Measurements from ENCODE around the gene ORC3. TPM values are rescaled to one million over a fixed set of nuclear protein-coding genes. Genes with fewer than 3 reads are reported as not detected.

ORC3 gene
- total and polyA plus RNA-seq, 2 of the 4 experiments (the other 2 are of a cell fraction): 22.3 to 30.6 TPM

GRCh38 chr6:87656857-87657256 lies 66.9 kb downstream of the ORC3 start:
- BruUV-seq (replicated peaks): no TSS peak
- Histone ChIP-seq H2AFZ (replicated peaks; ENCODE audit: low read length, poor library complexity) (no peak overlapping the region), H3K9me1 (ENCODE audit: insufficient read depth, low read length) (peaks cover 14% of the 10 kb centered on the region; the same call in 1 of the 2 replicates), H3K4me3 (ENCODE audit: insufficient read depth, low read depth, low read length) (no peak overlapping the region), H3K36me3 (ENCODE audit: control insufficient read depth, insufficient read depth, low read length) (peaks cover 2% of the 10 kb centered on the region; the same call in 1 of the 2 replicates), H4K8ac (ENCODE audit: low read depth in 2 of 2, low read length in 2 of 2) (0 out of 4 replicates have a peak overlapping the region, but pooled peaks of 1 of the 2 experiments have one; percentile 57), H3K4me1 (ENCODE audit: control insufficient read depth, insufficient read depth, low read length) (peaks cover 11% of the 10 kb centered on the region), H3K4me2 (ENCODE audit: low read depth, low read length) (0 out of 2 replicates have a peak overlapping the region, but pooled peaks have one; percentile 25), H3K9me3 (ENCODE audit: control insufficient read depth, insufficient read depth, low read length) (no peaks in the 10 kb centered on the region), H3K27ac (ENCODE audit: insufficient read depth, low read length) (no peak overlapping the region), H3K18ac (ENCODE audit: low read depth, low read length) (peak overlapping the region; percentile 60; the same call in 1 of the 2 replicates), H3K56ac (ENCODE audit: extremely low read depth, insufficient read depth, low read length) (no peak overlapping the region), H4K20me1 (ENCODE audit: insufficient read depth, low read length) (no peaks in the 10 kb centered on the region), H4K91ac (ENCODE audit: insufficient read depth, low read depth, low read length) (0 out of 2 replicates have a peak overlapping the region, but pooled peaks have one; percentile 62), H2BK120ac (ENCODE audit: low read depth, low read length) (peak overlapping the region; percentile 55; the same call in 1 of the 2 replicates), H3K23ac (ENCODE audit: low read depth, low read length) (peak overlapping the region; percentile 90), H3K9ac (ENCODE audit: low read depth, low read length) (no peak overlapping the region), H3K4ac (ENCODE audit: low read depth, low read length) (peak overlapping the region; percentile 53; the same call in 1 of the 2 replicates), H4K5ac (ENCODE audit: low read depth, low read length) (peak overlapping the region; percentile 80; the same call in 1 of the 2 replicates), H2BK20ac (ENCODE audit: low read depth, low read length) (peak overlapping the region; percentile 78), H3K27me3 (ENCODE audit: control insufficient read depth, insufficient read depth, low read length) (no peaks in the 10 kb centered on the region), H3K14ac (replicated peaks; ENCODE audit: low read depth, low read length) (peak overlapping the region; percentile 80), H2BK5ac (ENCODE audit: low read depth, low read length, poor library complexity, severe bottlenecking) (peak overlapping the region; percentile 60), H2AK5ac (ENCODE audit: low read depth, low read length) (no peak overlapping the region), H2BK15ac (ENCODE audit: low read depth, low read length) (no peak overlapping the region), H3K79me1 (ENCODE audit: low read depth in 1 of 2, low read length in 2 of 2) (peaks cover 0 to 20% of the 10 kb centered on the region in 2 experiments; a peak in 3 of 4 replicates), H2AK9ac (replicated peaks; ENCODE audit: low read depth, low read length, poor library complexity) (no peak overlapping the region)
- TF ChIP-seq MAZ (IDR thresholded peaks at IDR 0.05; ENCODE audit: borderline replicate concordance, low read depth, low read length) (no peak), RCOR1 (IDR thresholded peaks at IDR 0.05; ENCODE audit: insufficient replicate concordance, low read length) (no peak), CHD1 (IDR thresholded peaks at IDR 0.05; ENCODE audit: low read depth, low read length) (no peak), ELK1 (IDR thresholded peaks at IDR 0.05; ENCODE audit: borderline replicate concordance, low read depth, low read length) (no peak), POLR2A (IDR thresholded peaks at IDR 0.05; ENCODE audit: low read depth, low read length) (no peak), FOS (IDR thresholded peaks at IDR 0.05; ENCODE audit: low read depth, low read length) (no peak), NFE2L2 (IDR thresholded peaks at IDR 0.05; ENCODE audit: low read depth, low read length) (no peak), RFX5 (IDR thresholded peaks at IDR 0.05; ENCODE audit: low read depth, low read length) (no peak), MXI1 (IDR thresholded peaks at IDR 0.05; ENCODE audit: borderline replicate concordance, low read depth, low read length) (no peak), MAFK (IDR thresholded peaks at IDR 0.05; ENCODE audit: low read depth, low read length) (no peak), CEBPB (IDR thresholded peaks at IDR 0.05; ENCODE audit: low read depth, low read length) (no peak)
- DNase-seq (no peak), ATAC-seq (ENCODE audit: low read depth) (no peak)
- POLR2A ChIA-PET (ENCODE audit: unreplicated experiment): no interaction called here
- dilution Hi-C loops (cut with HindIII; ENCODE audit: low sequenced_read_pairs, unreplicated experiment) (no loop called here), intact Hi-C loops (cut with micrococcal nuclease) (no loop called here), in situ Hi-C loops (cut with MboI; ENCODE audit: low sequenced_read_pairs) (no loop called here)
- CTCF ChIA-PET: interaction anchor here (0.6 kb wide), 1 partner anchor 1251 kb away, joined by 6 read pairs; no protein-coding TSS in a partner anchor

Measured in IMR-90 (cell line).